ENCODE results near the gene PTPN7.

DNA sequence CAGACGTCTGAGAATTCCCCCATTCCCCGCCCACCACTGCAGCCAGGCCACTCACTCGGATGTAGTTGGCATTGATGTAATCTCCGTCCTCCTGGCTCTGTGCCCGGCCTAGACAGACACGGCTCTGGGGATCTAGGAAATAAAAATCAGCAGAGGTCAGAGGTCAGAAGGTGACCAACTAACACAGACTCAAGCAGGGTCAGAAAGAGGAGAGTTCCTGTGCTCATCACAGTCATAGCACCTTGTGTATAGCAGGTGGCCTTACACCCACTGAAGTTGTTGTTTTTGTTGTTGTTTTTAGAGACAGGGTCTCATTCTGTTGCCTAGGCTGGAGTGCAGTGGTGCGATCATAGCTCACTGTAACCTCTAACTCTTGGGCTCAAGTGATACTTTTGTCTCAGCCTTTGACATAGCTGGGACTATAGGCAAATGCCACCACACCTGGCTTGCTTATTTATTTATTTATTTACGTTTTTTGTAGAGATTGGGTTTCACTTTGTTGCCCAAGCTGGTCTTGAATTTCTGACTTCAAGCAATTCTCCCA lies 4.9 kb downstream of the PTPN7 start:
- TF ChIP-seq, protein P1, sequence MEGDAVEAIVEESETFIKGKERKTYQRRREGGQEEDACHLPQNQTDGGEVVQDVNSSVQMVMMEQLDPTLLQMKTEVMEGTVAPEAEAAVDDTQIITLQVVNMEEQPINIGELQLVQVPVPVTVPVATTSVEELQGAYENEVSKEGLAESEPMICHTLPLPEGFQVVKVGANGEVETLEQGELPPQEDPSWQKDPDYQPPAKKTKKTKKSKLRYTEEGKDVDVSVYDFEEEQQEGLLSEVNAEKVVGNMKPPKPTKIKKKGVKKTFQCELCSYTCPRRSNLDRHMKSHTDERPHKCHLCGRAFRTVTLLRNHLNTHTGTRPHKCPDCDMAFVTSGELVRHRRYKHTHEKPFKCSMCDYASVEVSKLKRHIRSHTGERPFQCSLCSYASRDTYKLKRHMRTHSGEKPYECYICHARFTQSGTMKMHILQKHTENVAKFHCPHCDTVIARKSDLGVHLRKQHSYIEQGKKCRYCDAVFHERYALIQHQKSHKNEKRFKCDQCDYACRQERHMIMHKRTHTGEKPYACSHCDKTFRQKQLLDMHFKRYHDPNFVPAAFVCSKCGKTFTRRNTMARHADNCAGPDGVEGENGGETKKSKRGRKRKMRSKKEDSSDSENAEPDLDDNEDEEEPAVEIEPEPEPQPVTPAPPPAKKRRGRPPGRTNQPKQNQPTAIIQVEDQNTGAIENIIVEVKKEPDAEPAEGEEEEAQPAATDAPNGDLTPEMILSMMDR (conservative IDR thresholded peaks at IDR 0.05), result no peak
- no peak for TF ChIP-seq EZH2 (IDR thresholded peaks at IDR 0.05; ENCODE audit: low read depth)
